WERI-Rb-1 (cell line): ENCODE data around the gene TM2D3.
A peak's percentile ranks its signal among the peaks of the same experiment; 100 is the strongest.
"Not testable (repeated sequence)": the region's sequence is repeated elsewhere in the genome, so short reads cannot be mapped to it uniquely, and the experiment has no call there.

Experiments used
- DNase-seq: peaks from one replicate; pipeline ENCODE4 v3.0.0-alpha.2; 2020
- H3K27ac ChIP-seq: fragments of 250-450 bp; sonication (Bioruptor Pico); 2 replicates; pipeline ENCODE4 v1.5.1; 2020; ENCODE audit warnings: mild to moderate bottlenecking, moderate library complexity
- H3K27me3 ChIP-seq: fragments of 250-450 bp; sonication (Bioruptor Pico); 2 replicates; pipeline ENCODE4 v1.5.1; 2021; ENCODE audit warnings: mild to moderate bottlenecking, low read depth, moderate library complexity; ENCODE audit not compliant: insufficient read depth, severe bottlenecking
- H3K36me3 ChIP-seq: fragments of 250-450 bp; sonication (Bioruptor Pico); 2 replicates; pipeline ENCODE4 v1.5.1; 2020; ENCODE audit warnings: mild to moderate bottlenecking, moderate library complexity
- H3K4me3 ChIP-seq: 2 replicates; pipeline ENCODE4 v1.5.1; 2011; ENCODE audit warnings: low read depth, mild to moderate bottlenecking, control low read depth, low read length
- H3K9me3 ChIP-seq: fragments of 250-450 bp; sonication (Bioruptor Pico); 2 replicates; pipeline ENCODE4 v1.5.1; 2021; ENCODE audit warnings: mild to moderate bottlenecking, moderate library complexity; ENCODE audit not compliant: severe bottlenecking
- CTCF ChIP-seq: IDR thresholded peaks from 2 replicates; pipeline ENCODE4 v1.5.1; 2011; ENCODE audit warnings: low read depth, mild to moderate bottlenecking, control low read depth, inconsistent platforms, low read length

Gene TM2D3

GRCh38 chr15:101657171-101657570 lies 5.0 kb upstream of the TM2D3 start:
- no peaks in the 10 kb centered on the region for H3K27me3 ChIP-seq
- no peaks in the 10 kb centered on the region for H3K9me3 ChIP-seq
- TF ChIP-seq CTCF, result no peak
- no peak for DNase-seq
- H3K36me3 ChIP-seq, result no peaks in the 10 kb centered on the region; the same call in 1 of the 2 replicates
- no peak overlapping the region for H3K4me3 ChIP-seq
- no peak overlapping the region for H3K27ac ChIP-seq

GRCh38 chr15:101654624-101655337 lies 2.6 kb upstream of the TM2D3 start:
- not testable (repeated sequence) for H3K27me3 ChIP-seq, H3K4me3 ChIP-seq, H3K9me3 ChIP-seq, H3K27ac ChIP-seq
- peak; percentile 76 for DNase-seq
- H3K36me3 ChIP-seq, result peaks cover 10% of the 10 kb centered on the region
- TF ChIP-seq CTCF, result peak; percentile 66

DNA sequence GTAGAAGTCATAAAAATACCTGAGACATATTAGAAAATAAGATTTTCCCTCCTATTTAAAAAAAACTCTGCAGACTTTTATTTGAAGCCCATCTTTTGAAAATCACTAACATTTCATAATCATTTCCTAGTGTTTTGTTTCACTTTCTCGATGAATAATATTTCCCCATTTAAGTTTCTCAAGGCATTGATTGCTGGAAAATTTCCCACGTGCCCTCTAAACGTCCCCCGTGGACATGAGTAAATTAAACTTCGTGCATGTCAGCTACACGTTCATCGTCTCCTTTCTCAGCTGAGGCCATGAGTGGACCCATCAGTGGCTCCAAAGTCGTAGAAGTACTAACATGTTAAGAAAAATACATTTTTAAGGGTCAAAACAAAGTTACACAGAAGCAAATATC lies 2.0 kb upstream of the TM2D3 start:
- Histone ChIP-seq H3K4me3 (no peak overlapping the region), H3K27ac (no peak overlapping the region), H3K36me3 (peaks cover 14% of the 10 kb centered on the region), H3K9me3 (no peaks in the 10 kb centered on the region), H3K27me3 (no peaks in the 10 kb centered on the region)
- no peak for DNase-seq
- TF ChIP-seq CTCF, result no peak

GRCh38 chr15:101652786-101653430 lies 727 bp upstream of the TM2D3 start:
- no peak for TF ChIP-seq CTCF
- DNase-seq, result peak; percentile 12
- Histone ChIP-seq H3K27ac (peak overlapping the region; percentile 89), H3K4me3 (peak overlapping the region; percentile 80), H3K27me3 (no peaks in the 10 kb centered on the region), H3K36me3 (peaks cover 24% of the 10 kb centered on the region), H3K9me3 (no peaks in the 10 kb centered on the region)

GRCh38 chr15:101651554-101652097 lies 555 bp downstream of the TM2D3 start:
- H3K4me3 ChIP-seq, result peak overlapping the region; percentile 80
- H3K36me3 ChIP-seq, result peaks cover 32% of the 10 kb centered on the region
- DNase-seq, result peak; percentile 46
- peak overlapping the region; percentile 89 for H3K27ac ChIP-seq
- no peaks in the 10 kb centered on the region for H3K9me3 ChIP-seq
- no peaks in the 10 kb centered on the region for H3K27me3 ChIP-seq
- no peak for TF ChIP-seq CTCF
